NCI-H2227 treated with DMSO at 0.1 percent for 48 hours (cell line): ENCODE results near the gene PGM5.

ENCODE experiments used
- DNase-seq: peaks from one replicate; lab custom pipeline; 2025; lab: John Stamatoyannopoulos, UW

PGM5 gene

GRCh38 chr9:68437785-68438184, 81.4 kb downstream of the PGM5 start:
- no peak for DNase-seq

- no peak for DNase-seq
Measured at GRCh38 chr9:68443624-68444023, 87.2 kb downstream of the PGM5 start.

GRCh38 chr9:68446836-68447235, 90.4 kb downstream of the PGM5 start:
- DNase-seq = no peak

- no peak for DNase-seq
Measured at GRCh38 chr9:68447611-68448010, 91.2 kb downstream of the PGM5 start.

- no peak for DNase-seq
Measured at GRCh38 chr9:68454579-68455334, 98.3 kb downstream of the PGM5 start.

- DNase-seq = no peak
Measured at GRCh38 chr9:68455451-68455850, 99.0 kb downstream of the PGM5 start.

GRCh38 chr9:68457803-68458202, 101.4 kb downstream of the PGM5 start:
- no peak for DNase-seq

GRCh38 chr9:68458918-68459317, 102.5 kb downstream of the PGM5 start:
- DNase-seq = no peak

GRCh38 chr9:68462105-68462775, 105.8 kb downstream of the PGM5 start:
- DNase-seq = no peak

- no peak for DNase-seq
Measured at GRCh38 chr9:68470067-68470466, 113.7 kb downstream of the PGM5 start.

- DNase-seq = no peak
Measured at GRCh38 chr9:68470634-68471033, 114.2 kb downstream of the PGM5 start.

GRCh38 chr9:68472119-68472518, 115.7 kb downstream of the PGM5 start:
- DNase-seq = no peak

- no peak for DNase-seq
Measured at GRCh38 chr9:68473790-68474189, 117.4 kb downstream of the PGM5 start.

- DNase-seq = no peak
Measured at GRCh38 chr9:68476422-68476821, 120.0 kb downstream of the PGM5 start.

GRCh38 chr9:68476847-68477246, 120.4 kb downstream of the PGM5 start:
- no peak for DNase-seq

GRCh38 chr9:68480807-68481206, 124.4 kb downstream of the PGM5 start:
- DNase-seq = no peak

GRCh38 chr9:68482548-68482947, 126.1 kb downstream of the PGM5 start:
- no peak for DNase-seq

GRCh38 chr9:68488126-68488525, 131.7 kb downstream of the PGM5 start:
- DNase-seq = no peak

GRCh38 chr9:68489646-68490045, 133.2 kb downstream of the PGM5 start:
- no peak for DNase-seq

- no peak for DNase-seq
Measured at GRCh38 chr9:68492806-68493205, 136.4 kb downstream of the PGM5 start.

GRCh38 chr9:68493541-68493940, 137.1 kb downstream of the PGM5 start:
- DNase-seq = no peak

GRCh38 chr9:68493958-68494577, 137.7 kb downstream of the PGM5 start:
- DNase-seq = no peak

GRCh38 chr9:68495247-68495646, 138.8 kb downstream of the PGM5 start:
- DNase-seq = no peak
